HepG2 (cell line): ENCODE data around the gene PTS. TPM values are rescaled to one million over a fixed set of nuclear protein-coding genes. Genes with fewer than 3 reads are reported as not detected.

Experiments used
- ATAC-seq: fragments of 200-7000 bp; cut with Tn5 transposase; 3 replicates; pipeline ENCODE4 v1.9.1; 2020; ENCODE audit warnings: mild to moderate bottlenecking, moderate library complexity
- BruUV-seq: library from RNA; stranded (reverse); fragments of 400-500 nt; replicated peaks from 2 replicates; lab custom pipeline; 2021; lab: Mats Ljungman, UMichigan
- CTCF ChIA-PET: fragments of 300-600 bp; formaldehyde crosslinking; extraction: SDS; loops from one replicate; lab custom pipeline; 2021; ENCODE audit warnings: low total read pairs, inconsistent platforms, low intra/inter-chr PET ratio; lab: Yijun Ruan, JAX
- POLR2A ChIA-PET: fragments of 350-600 bp; sonication (Branson Sonifier 250); formaldehyde crosslinking; loops from one replicate; lab custom pipeline; 2020; ENCODE audit warnings: antibody characterized with exemption, inconsistent platforms; lab: Yijun Ruan, JAX
- DNase-seq: peaks from one replicate; pipeline ENCODE4 v3.0.0-alpha.2; 2015; ENCODE audit warnings: low spot score
- FAIRE-seq: peaks from 3 replicates; lab custom pipeline; 2011; peaks lifted over from hg19 to GRCh38; lab: Jason Lieb, UNC
- H2AFZ ChIP-seq: one replicate; pipeline ENCODE4 v1.6.1; 2011; ENCODE audit warnings: low read length, inconsistent platforms
- H3K27ac ChIP-seq: fragments of 300-600 bp; 3 replicates; pipeline ENCODE4 v1.8.0; 2011; ENCODE audit warnings: mixed run types, mild to moderate bottlenecking, mixed read lengths, low read length, inconsistent platforms; ENCODE audit not compliant: insufficient read depth; ENCODE audit errors: extremely low read length
- H3K27me3 ChIP-seq, 2 experiments: fragments of 200-600 bp in 1 of 2; 2 replicates in 1 of 2; 3 replicates in 1 of 2; pipeline versions ENCODE4 v1.6.0 to v1.8.0; 2011; ENCODE audit warnings: low read length in 2 of 2, mild to moderate bottlenecking in 2 of 2, moderate library complexity in 2 of 2, inconsistent platforms in 1 of 2; ENCODE audit not compliant: insufficient read depth in 2 of 2, control insufficient read depth in 1 of 2
- H3K36me3 ChIP-seq, 2 experiments: fragments of 200-600 bp in 1 of 2; replicated peaks in 1 of 2; 2 replicates in 1 of 2; 3 replicates in 1 of 2; pipeline versions ENCODE4 v1.5.1 to v1.8.0; 2011; ENCODE audit warnings: low read length in 2 of 2, inconsistent platforms in 1 of 2; ENCODE audit not compliant: insufficient read depth in 2 of 2, control insufficient read depth in 1 of 2
- H3K4me1 ChIP-seq: 2 replicates; pipeline ENCODE4 v1.5.1; 2012; ENCODE audit warnings: low read length, inconsistent platforms; ENCODE audit not compliant: insufficient read depth
- H3K4me2 ChIP-seq: 2 replicates; pipeline ENCODE4 v1.6.0; 2011; ENCODE audit warnings: low read depth, low read length, inconsistent platforms
- H3K4me3 ChIP-seq, 3 experiments: fragments of 200-600 bp in 1 of 3; sonication (generic), shearing (Covaris generic) in 1 of 3; replicated peaks in 1 of 3; 2 replicates each; pipeline ENCODE4 v1.5.1; 2011 to 2016; ENCODE audit warnings: low read length in 3 of 3, inconsistent platforms in 2 of 3, low read depth in 2 of 3, mild to moderate bottlenecking in 2 of 3, control low read depth in 1 of 3, mixed read lengths in 1 of 3; ENCODE audit not compliant: insufficient read depth in 1 of 3
- H3K79me2 ChIP-seq: one replicate; pipeline ENCODE4 v1.6.1; 2011; ENCODE audit warnings: low read length, inconsistent platforms; ENCODE audit not compliant: insufficient read depth
- H3K9ac ChIP-seq: 2 replicates; pipeline ENCODE4 v1.6.0; 2011; ENCODE audit warnings: mild to moderate bottlenecking, low read depth, low read length, inconsistent platforms; ENCODE audit not compliant: insufficient read depth
- H3K9me3 ChIP-seq: 2 replicates; pipeline ENCODE4 v1.5.1; 2012; ENCODE audit warnings: mild to moderate bottlenecking, low read length
- H4K20me1 ChIP-seq: 2 replicates; pipeline ENCODE4 v1.6.0; 2011; ENCODE audit warnings: inconsistent platforms, mild to moderate bottlenecking, low read length, moderate library complexity; ENCODE audit not compliant: insufficient read depth
- HNF1B ChIP-seq: sonication (generic); formaldehyde crosslinking; IDR thresholded peaks from 2 replicates; pipeline ENCODE4 v1.5.1; 2020; ENCODE audit warnings: mild to moderate bottlenecking, moderate library complexity, missing genetic modification reagents
- MED13 ChIP-seq: sonication (generic); formaldehyde crosslinking; IDR thresholded peaks from 2 replicates; pipeline ENCODE4 v1.5.0; 2020; ENCODE audit warnings: missing genetic modification reagents
- NFIC ChIP-seq: IDR thresholded peaks from 2 replicates; pipeline ENCODE4 v1.6.1; 2012; ENCODE audit warnings: mild to moderate bottlenecking, low read length, inconsistent platforms
- PBX2 ChIP-seq: IDR thresholded peaks from 2 replicates; pipeline ENCODE4 v1.6.1; 2016; ENCODE audit warnings: control low read depth
- POLR2AphosphoS5 ChIP-seq: IDR thresholded peaks from 2 replicates; pipeline ENCODE4 v1.6.1; 2012; ENCODE audit warnings: low read depth, low read length
- XBP1 ChIP-seq: sonication (generic); formaldehyde crosslinking; IDR thresholded peaks from 2 replicates; pipeline ENCODE4 v1.5.0; 2020; ENCODE audit warnings: missing genetic modification reagents
- ZKSCAN1 ChIP-seq: fragments of 150-350 bp; IDR thresholded peaks from 2 replicates; pipeline ENCODE4 v1.6.1; 2014; ENCODE audit warnings: low read length
- ZNF543 ChIP-seq: sonication (generic); formaldehyde crosslinking; IDR thresholded peaks from 2 replicates; pipeline ENCODE4 v1.4.0; 2020; ENCODE audit warnings: mild to moderate bottlenecking, missing genetic modification reagents
- WGBS: methylation state at CpG from one replicate; pipeline ENCODE4 v1.1.6; 2017; ENCODE audit warnings: low lambda C conversion rate; 5-methylcytosine and 5-hydroxymethylcytosine counted together
- in situ Hi-C: cut with HindIII; loops from 2 replicates; pipeline ENCODE4 v1.10.0; 2017; ENCODE audit warnings: low pct_unique_long_range_greater_than_20kb; ENCODE audit not compliant: extremely low pct_ligation_motif_present
- intact Hi-C: fragments of 100-400 bp; cut with micrococcal nuclease; formaldehyde crosslinking; loops from one replicate; pipeline ENCODE4 v1.10.0; 2022; ENCODE audit not compliant: unreplicated experiment
- polyA plus RNA-seq, 8 experiments: library from polyadenylated mRNA; depleted of rRNA in 3 of 8; stranded (reverse) in 7 of 8; unstranded in 1 of 8; fragments of >200 nt; fragmentation: Illumina TruSeq in 4 of 8; extraction: Trizol in 4 of 8; gene quantifications; 2 replicates each; pipeline versions ENCODE4 v1.2.1 to v1.2.3, GENCODE V29; 2011 to 2016; ENCODE audit warnings: low read depth in 4 of 8, missing spikeins in 1 of 8, mixed read lengths in 1 of 8; ENCODE audit not compliant: insufficient read depth in 1 of 8
- total RNA-seq, 5 experiments: library from RNA; depleted of rRNA; stranded (reverse); fragments of >200 nt; fragmentation: Illumina TruSeq; extraction: Trizol; gene quantifications; 2 replicates each; pipeline ENCODE4 v1.2.3, GENCODE V29; 2016; ENCODE audit warnings: low read depth in 1 of 5

PTS gene
- total and polyA plus RNA-seq, 2 of the 13 experiments (the other 11 are each of a cell fraction or from before 2014, with no cell fraction given): 33.6 to 49.3 TPM

DNA sequence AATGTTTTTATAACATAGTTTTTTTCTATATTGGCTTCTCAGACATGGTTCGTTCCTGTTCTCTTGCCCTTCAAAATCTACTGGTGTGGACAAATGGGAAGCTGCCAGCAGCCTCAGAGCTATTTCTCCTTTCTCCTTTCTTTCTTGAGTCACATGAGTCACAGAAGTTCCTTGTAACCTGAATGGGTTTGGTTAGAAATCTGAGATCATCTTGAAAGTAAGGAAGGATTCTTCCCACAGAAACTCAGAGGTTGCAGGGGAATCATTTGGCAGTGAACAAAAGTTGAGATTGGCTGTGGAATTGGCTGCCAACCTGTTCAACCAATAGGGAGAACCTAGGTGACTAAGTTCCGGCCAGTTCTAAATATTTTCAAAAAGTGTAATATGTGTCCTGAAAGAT lies 22.0 kb downstream of the PTS start:
- no peaks in the 10 kb centered on the region for H3K9me3 ChIP-seq
- H3K4me3 ChIP-seq: no peak overlapping the region
- BruUV-seq: no TSS peak
- WGBS: 95% methylated on average over 2 of the region's 2 CpGs
- FAIRE-seq (no peak), DNase-seq (no peak), ATAC-seq (no peak)
- intact Hi-C loops (no loop called here), in situ Hi-C loops (no loop called here)
- H3K27ac ChIP-seq: no peak overlapping the region
- H3K36me3 ChIP-seq: no peaks in the 10 kb centered on the region
- POLR2A ChIA-PET: no interaction called here
- CTCF ChIA-PET: no interaction called here
- H3K4me1 ChIP-seq: no peaks in the 10 kb centered on the region
- no peaks in the 10 kb centered on the region for H3K79me2 ChIP-seq
- no peak for TF ChIP-seq POLR2AphosphoS5
- TF ChIP-seq XBP1: no peak
- no peak for TF ChIP-seq ZNF543 (CRISPR knock-in tag)
- TF ChIP-seq HNF1B: no peak
- TF ChIP-seq ZKSCAN1: no peak
- TF ChIP-seq PBX2: no peak
- TF ChIP-seq NFIC: no peak
- no peak for TF ChIP-seq MED13 (CRISPR knock-in tag)
- no peaks in the 10 kb centered on the region for H3K27me3 ChIP-seq
- no peak overlapping the region for H3K9ac ChIP-seq
- no peak overlapping the region for H2AFZ ChIP-seq
- H3K4me2 ChIP-seq: no peak overlapping the region
- H4K20me1 ChIP-seq: no peaks in the 10 kb centered on the region
